Body of pancreas (tissue), 4 donors: ENCODE data around the gene NYNRIN. TPM values are rescaled to one million over a fixed set of nuclear protein-coding genes. Genes with fewer than 3 reads are reported as not detected.
A peak's percentile ranks its signal among the peaks of the same experiment; 100 is the strongest.

ENCODE experiments used
- ATAC-seq: fragments of 150-250 bp; one replicate; pipeline ENCODE4 v1.9.1; 2016
- DNase-seq, 4 donors: peaks; one replicate each; pipeline ENCODE4 v3.0.0-alpha.2; 2019
- H3K27ac ChIP-seq, 4 donors: fragments of 200-600 bp; sonication (generic); 1 replicate in 3 of 4; 2 replicates in 1 of 4; pipeline versions ENCODE4 v1.5.1 to v1.6.1; 2016 to 2019; ENCODE audit warnings: mild to moderate bottlenecking in 1 of 4, mixed read lengths in 1 of 4, moderate library complexity in 1 of 4
- H3K27me3 ChIP-seq, 2 donors: fragments of 200-600 bp; sonication (generic); one replicate each; pipeline ENCODE4 v1.6.0; 2016; ENCODE audit warnings: mild to moderate bottlenecking in 1 of 2
- H3K36me3 ChIP-seq, 2 donors: fragments of 200-600 bp; sonication (generic); replicated peaks in 1 of 2; 2 replicates each; pipeline ENCODE4 v1.5.1; 2016; ENCODE audit warnings: low read depth in 2 of 2; ENCODE audit not compliant: insufficient read depth in 1 of 2
- H3K4me1 ChIP-seq: fragments of 200-600 bp; sonication (generic); one replicate; pipeline ENCODE4 v1.6.0; 2016
- H3K4me3 ChIP-seq, 2 donors: fragments of 200-600 bp; sonication (generic); 1 replicate in 1 of 2; 2 replicates in 1 of 2; pipeline ENCODE4 v1.5.1; 2016 to 2019
- H3K9me3 ChIP-seq, 3 donors: fragments of 200-600 bp; sonication (generic); 1 replicate in 2 of 3; 2 replicates in 1 of 3; pipeline ENCODE4 v1.5.1; 2016
- POLR2A ChIP-seq, 3 donors: fragments of 450-650 bp; IDR thresholded peaks; one replicate each; pipeline ENCODE4 v1.6.1; 2016; ENCODE audit warnings: antibody characterized with exemption in 3 of 3, mild to moderate bottlenecking in 2 of 3
- WGBS, 2 donors: methylation state at CpG; one replicate each; pipeline ENCODE4 v1.1.5; 2017; 5-methylcytosine and 5-hydroxymethylcytosine counted together
- intact Hi-C: fragments of 100-400 bp; cut with DNase I; formaldehyde crosslinking; loops from one replicate; pipeline ENCODE4 v1.15.1; 2023
- total RNA-seq, 2 donors: library from RNA; depleted of rRNA; stranded (reverse); fragments of >200 nt; gene quantifications; one replicate each; pipeline ENCODE4 v1.1.0, GENCODE V29; 2016
- TF ChIP-seq, protein P1 (sequence below), 7 experiments: fragments of 450-650 bp in 4 of 7; fragments of 200-600 bp in 3 of 7; sonication (generic) in 3 of 7; IDR thresholded peaks; one replicate each; pipeline ENCODE4 v1.5.1; 2016 to 2019; ENCODE audit warnings: antibody characterized with exemption in 7 of 7

The NYNRIN gene
- total RNA-seq, 2 donors from 2014 or later, result 7.3 to 7.5 TPM

DNA sequence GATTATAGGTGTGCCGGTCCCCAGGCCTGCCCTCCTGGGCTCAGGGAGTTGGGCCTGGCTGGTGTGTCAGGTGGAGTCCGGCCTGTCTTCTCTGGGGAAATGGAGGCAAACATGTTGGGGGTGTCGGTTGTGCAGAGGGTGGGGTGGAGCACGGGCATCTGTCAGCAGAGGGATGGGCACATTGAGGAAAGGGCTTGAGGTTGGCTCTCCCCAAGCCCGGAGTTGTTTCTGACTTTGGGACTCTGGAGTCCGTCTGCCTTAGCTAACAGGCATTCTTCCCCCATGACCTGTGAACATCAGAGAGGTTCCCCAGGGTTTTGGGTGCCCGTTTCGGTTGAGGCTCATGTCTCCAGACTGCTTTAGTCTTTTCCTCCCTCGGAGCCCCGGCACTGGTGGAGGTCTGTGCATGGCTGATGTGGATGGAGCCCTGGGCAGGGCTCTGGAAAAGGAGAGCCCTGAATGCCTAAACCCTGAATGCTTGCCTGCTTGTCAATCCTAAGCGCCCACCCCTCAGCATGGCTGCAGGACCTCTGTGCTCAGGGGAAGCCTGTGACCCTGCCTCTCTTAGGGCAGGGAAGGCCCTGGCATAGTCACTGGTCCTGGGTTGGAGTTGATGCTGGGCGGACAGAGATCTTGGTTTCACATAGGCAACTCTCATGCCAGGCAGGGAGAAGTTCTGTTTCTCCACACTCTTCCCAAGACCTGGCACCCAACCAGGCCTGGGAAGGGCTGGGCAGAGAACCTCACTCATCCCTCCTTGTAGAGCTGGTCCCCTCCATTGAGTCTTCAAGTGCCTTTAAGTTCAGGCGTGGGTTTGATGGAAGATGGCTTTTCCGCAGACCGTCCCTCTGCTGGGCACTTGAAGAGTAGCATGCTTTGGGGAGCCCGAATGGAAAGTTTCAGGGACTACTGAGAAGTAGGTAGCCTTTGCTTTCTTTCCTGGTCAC lies 12.9 kb downstream of the NYNRIN start:
- no peaks in the 10 kb centered on the region for H3K9me3 ChIP-seq
- H3K4me3 ChIP-seq, result no peak overlapping the region
- H3K36me3 ChIP-seq, result no peaks in the 10 kb centered on the region
- intact Hi-C loops, result loop anchor here (5.0 kb wide), 1 partner anchor 39 kb away; no protein-coding TSS in a partner anchor
- ATAC-seq (peak; percentile 78), DNase-seq (peak in 2 of 4 donors; percentile 42 to 56)
- no peaks in the 10 kb centered on the region for H3K27me3 ChIP-seq
- H3K4me1 ChIP-seq, result no peaks in the 10 kb centered on the region
- WGBS, 2 donors, result 56 to 64% methylated on average over 9 to 16 of the region's 16 CpGs
- no peak overlapping the region for H3K27ac ChIP-seq
- TF ChIP-seq, protein P1, sequence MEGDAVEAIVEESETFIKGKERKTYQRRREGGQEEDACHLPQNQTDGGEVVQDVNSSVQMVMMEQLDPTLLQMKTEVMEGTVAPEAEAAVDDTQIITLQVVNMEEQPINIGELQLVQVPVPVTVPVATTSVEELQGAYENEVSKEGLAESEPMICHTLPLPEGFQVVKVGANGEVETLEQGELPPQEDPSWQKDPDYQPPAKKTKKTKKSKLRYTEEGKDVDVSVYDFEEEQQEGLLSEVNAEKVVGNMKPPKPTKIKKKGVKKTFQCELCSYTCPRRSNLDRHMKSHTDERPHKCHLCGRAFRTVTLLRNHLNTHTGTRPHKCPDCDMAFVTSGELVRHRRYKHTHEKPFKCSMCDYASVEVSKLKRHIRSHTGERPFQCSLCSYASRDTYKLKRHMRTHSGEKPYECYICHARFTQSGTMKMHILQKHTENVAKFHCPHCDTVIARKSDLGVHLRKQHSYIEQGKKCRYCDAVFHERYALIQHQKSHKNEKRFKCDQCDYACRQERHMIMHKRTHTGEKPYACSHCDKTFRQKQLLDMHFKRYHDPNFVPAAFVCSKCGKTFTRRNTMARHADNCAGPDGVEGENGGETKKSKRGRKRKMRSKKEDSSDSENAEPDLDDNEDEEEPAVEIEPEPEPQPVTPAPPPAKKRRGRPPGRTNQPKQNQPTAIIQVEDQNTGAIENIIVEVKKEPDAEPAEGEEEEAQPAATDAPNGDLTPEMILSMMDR (IDR thresholded peaks at IDR 0.05), result peak; percentile 22 to 74 (median 62)
- no peak for TF ChIP-seq POLR2A (IDR thresholded peaks at IDR 0.05)

DNA sequence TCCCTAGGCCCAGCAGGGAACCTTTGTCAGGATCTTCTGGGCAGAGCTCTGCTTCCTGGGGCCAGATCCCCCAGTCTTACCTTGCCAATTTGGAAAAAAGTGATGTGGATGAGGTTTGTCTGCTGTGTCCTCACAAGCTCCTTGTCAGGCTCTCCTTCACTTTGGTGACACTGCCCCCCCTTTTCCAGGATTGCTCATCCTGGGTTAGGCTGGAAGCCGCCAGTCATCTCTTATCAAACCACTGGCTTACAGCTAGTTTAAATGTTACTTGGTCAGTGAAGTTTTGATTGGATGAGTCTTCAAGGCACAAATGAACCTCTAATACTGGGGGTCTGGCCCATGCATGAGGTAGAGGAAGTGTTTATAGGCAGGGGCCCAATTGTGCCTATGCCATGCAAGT lies 15.3 kb downstream of the NYNRIN start:
- ATAC-seq, result no peak
- TF ChIP-seq, protein P1 (IDR thresholded peaks at IDR 0.05), result no peak
- no peak for TF ChIP-seq POLR2A (IDR thresholded peaks at IDR 0.05)

DNA sequence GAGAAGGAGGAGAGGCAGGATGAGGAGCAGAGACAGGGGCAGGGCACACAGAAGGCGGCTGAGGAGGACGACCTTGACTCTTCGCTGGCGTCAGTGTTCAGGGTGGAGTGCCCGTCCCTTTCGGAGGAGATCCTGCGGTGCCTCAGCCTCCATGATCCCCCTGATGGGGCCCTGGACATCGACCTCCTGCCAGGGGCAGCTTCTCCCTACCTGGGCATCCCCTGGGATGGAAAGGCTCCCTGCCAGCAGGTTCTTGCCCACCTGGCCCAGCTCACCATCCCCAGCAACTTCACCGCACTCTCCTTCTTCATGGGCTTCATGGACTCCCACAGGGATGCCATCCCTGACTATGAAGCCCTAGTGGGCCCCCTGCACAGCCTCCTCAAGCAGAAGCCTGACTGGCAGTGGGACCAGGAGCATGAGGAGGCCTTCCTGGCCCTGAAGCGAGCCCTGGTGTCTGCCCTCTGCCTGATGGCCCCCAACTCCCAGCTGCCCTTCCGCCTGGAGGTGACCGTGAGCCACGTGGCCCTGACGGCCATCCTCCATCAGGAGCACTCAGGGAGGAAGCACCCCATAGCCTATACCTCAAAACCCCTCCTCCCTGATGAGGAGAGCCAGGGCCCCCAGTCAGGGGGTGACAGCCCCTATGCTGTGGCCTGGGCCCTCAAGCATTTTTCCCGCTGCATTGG lies 16.1 kb downstream of the NYNRIN start:
- ATAC-seq (no peak), DNase-seq (peak in 1 of 4 donors; percentile 11)
- 87 to 90% methylated on average over 10 to 15 of the region's 15 CpGs for WGBS, 2 donors
- TF ChIP-seq, protein P1 (IDR thresholded peaks at IDR 0.05), result no peak
- TF ChIP-seq POLR2A (IDR thresholded peaks at IDR 0.05), result no peak
- Histone ChIP-seq H3K36me3 (no peaks in the 10 kb centered on the region), H3K4me1 (peaks cover 25% of the 10 kb centered on the region), H3K27ac (no peak overlapping the region), H3K9me3 (no peaks in the 10 kb centered on the region), H3K27me3 (no peaks in the 10 kb centered on the region), H3K4me3 (no peak overlapping the region)
- intact Hi-C loops, result loop anchor here (5.0 kb wide), 1 partner anchor 43 kb away; no protein-coding TSS in a partner anchor

More for the DNA sequence above, 15.3 kb downstream of the NYNRIN start:
- Histone ChIP-seq H3K4me3 (no peak overlapping the region), H3K27me3 (no peaks in the 10 kb centered on the region), H3K4me1 (peaks cover 19% of the 10 kb centered on the region), H3K9me3 (no peaks in the 10 kb centered on the region), H3K27ac (no peak overlapping the region), H3K36me3 (no peaks in the 10 kb centered on the region)
- DNase-seq, result no peak
- intact Hi-C loops, result loop anchor here (5.0 kb wide), 1 partner anchor 42 kb away; no protein-coding TSS in a partner anchor
- WGBS, 2 donors, result 80 to 100% methylated on average over 1 of the region's 1 CpG

DNA sequence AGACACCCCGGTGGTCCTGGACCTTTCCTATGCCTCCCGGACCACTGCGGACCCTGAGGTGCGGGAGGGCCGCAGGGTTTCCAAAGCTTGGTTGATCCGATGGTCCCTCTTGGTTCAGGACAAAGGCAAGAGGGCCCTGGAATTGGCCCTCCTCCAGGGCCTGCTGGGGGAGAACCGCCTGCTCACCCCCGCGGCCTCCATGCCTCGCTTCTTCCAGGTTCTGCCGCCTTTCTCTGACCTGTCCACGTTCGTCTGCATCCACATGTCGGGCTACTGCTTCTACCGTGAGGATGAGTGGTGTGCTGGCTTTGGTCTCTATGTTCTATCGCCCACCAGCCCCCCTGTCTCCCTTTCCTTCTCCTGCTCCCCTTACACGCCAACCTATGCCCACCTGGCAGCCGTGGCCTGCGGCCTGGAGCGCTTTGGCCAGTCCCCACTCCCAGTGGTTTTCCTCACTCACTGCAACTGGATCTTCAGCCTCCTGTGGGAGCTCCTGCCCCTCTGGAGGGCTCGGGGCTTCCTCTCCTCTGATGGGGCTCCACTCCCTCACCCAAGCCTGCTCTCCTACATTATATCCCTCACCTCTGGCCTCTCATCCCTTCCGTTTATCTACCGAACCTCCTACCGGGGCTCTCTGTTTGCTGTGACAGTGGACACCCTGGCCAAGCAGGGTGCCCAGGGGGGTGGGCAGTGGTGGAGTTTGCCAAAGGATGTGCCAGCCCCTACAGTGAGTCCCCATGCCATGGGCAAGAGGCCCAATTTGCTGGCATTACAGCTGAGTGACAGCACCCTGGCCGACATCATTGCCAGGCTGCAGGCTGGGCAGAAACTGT lies 16.8 kb downstream of the NYNRIN start:
- WGBS, 2 donors, result 90 to 91% methylated on average over 24 to 25 of the region's 25 CpGs
- Histone ChIP-seq H3K9me3 (no peaks in the 10 kb centered on the region), H3K36me3 (no peaks in the 10 kb centered on the region), H3K4me1 (peaks cover 25% of the 10 kb centered on the region), H3K4me3 (no peak overlapping the region), H3K27ac (no peak overlapping the region), H3K27me3 (no peaks in the 10 kb centered on the region)
- ATAC-seq, result no peak
- DNase-seq, result peak in 1 of 4 donors; percentile 10
- TF ChIP-seq, protein P1 (IDR thresholded peaks at IDR 0.05), result no peak
- no peak for TF ChIP-seq POLR2A (IDR thresholded peaks at IDR 0.05)
- intact Hi-C loops, result no loop called here
